Smooth muscle cell (in vitro differentiated cells): ENCODE measurements around the gene MKLN1. TPM values are rescaled to one million over a fixed set of nuclear protein-coding genes. Genes with fewer than 3 reads are reported as not detected.

ENCODE experiments used
- DNase-seq: peaks from one replicate; lab custom pipeline; 2025; ENCODE audit not compliant: unreplicated experiment; lab: John Stamatoyannopoulos, UW
- H2AFZ ChIP-seq: fragments of 200-600 bp; sonication (generic); 2 replicates; pipeline ENCODE4 v1.6.0; 2016; ENCODE audit warnings: antibody characterized with exemption, low read depth, mild to moderate bottlenecking
- H3F3A ChIP-seq: fragments of 200-600 bp; sonication (generic); 2 replicates; pipeline ENCODE4 v1.6.0; 2017; ENCODE audit warnings: antibody characterized with exemption, low read depth
- H3K27ac ChIP-seq: fragments of 200-600 bp; sonication (generic); 2 replicates; pipeline ENCODE4 v1.5.1; 2016; ENCODE audit warnings: low read depth, mild to moderate bottlenecking
- H3K27me3 ChIP-seq: fragments of 200-600 bp; sonication (generic); 2 replicates; pipeline ENCODE4 v1.6.1; 2016; ENCODE audit warnings: low read depth, mild to moderate bottlenecking
- H3K36me3 ChIP-seq: fragments of 200-600 bp; sonication (generic); 2 replicates; pipeline ENCODE4 v1.5.1; 2016; ENCODE audit warnings: low read depth
- H3K4me1 ChIP-seq: fragments of 200-600 bp; sonication (generic); 2 replicates; pipeline ENCODE4 v1.5.1; 2016; ENCODE audit warnings: low read depth
- H3K4me2 ChIP-seq: fragments of 200-600 bp; sonication (generic); 2 replicates; pipeline ENCODE4 v1.6.0; 2016; ENCODE audit warnings: mild to moderate bottlenecking
- H3K4me3 ChIP-seq: fragments of 200-600 bp; sonication (generic); 2 replicates; pipeline ENCODE4 v1.5.1; 2016; ENCODE audit warnings: mild to moderate bottlenecking
- H3K79me2 ChIP-seq: fragments of 200-600 bp; sonication (generic); 2 replicates; pipeline ENCODE4 v1.6.0; 2016; ENCODE audit warnings: low read depth, mild to moderate bottlenecking
- H3K9ac ChIP-seq: fragments of 200-600 bp; sonication (generic); 2 replicates; pipeline ENCODE4 v1.6.0; 2016; ENCODE audit warnings: low read depth
- H3K9me3 ChIP-seq: fragments of 200-600 bp; sonication (generic); replicated peaks from 2 replicates; pipeline ENCODE4 v1.5.1; 2016; ENCODE audit warnings: low read depth
- H4K20me1 ChIP-seq: fragments of 200-600 bp; sonication (generic); 2 replicates; pipeline ENCODE4 v1.6.0; 2016; ENCODE audit warnings: low read depth
- CTCF ChIP-seq: fragments of 200-600 bp; sonication (generic); IDR thresholded peaks from 2 replicates; pipeline ENCODE4 v1.5.1; 2017; ENCODE audit warnings: borderline replicate concordance, mild to moderate bottlenecking, antibody characterized with exemption; ENCODE audit not compliant: insufficient read depth, poor library complexity, severe bottlenecking
- WGBS: methylation state at CpG from one replicate; pipeline ENCODE4 v1.1.7; 2016; ENCODE audit warnings: low lambda C conversion rate; 5-methylcytosine and 5-hydroxymethylcytosine counted together
- polyA plus RNA-seq: library from polyadenylated mRNA; unstranded; fragments of >200 nt; fragmentation: Nextera tagmentation; extraction: Ambion mirVana; gene quantifications from 2 replicates; pipeline ENCODE4 v1.2.1, GENCODE V29; 2016
- total RNA-seq: library from RNA; depleted of rRNA; stranded (reverse); fragments of >200 nt; gene quantifications from 2 replicates; pipeline ENCODE4 v1.2.3, GENCODE V29; 2014

The MKLN1 gene
- total and polyA plus RNA-seq, 2 experiments from 2014 or later = 26.3 to 45.3 TPM

GRCh38 chr7:131488361-131488760 is 160.7 kb downstream of the MKLN1 start:
- Histone ChIP-seq H3K9me3 (no peaks in the 10 kb centered on the region), H3F3A (no peaks in the 10 kb centered on the region), H3K9ac (no peak overlapping the region), H3K4me3 (no peak overlapping the region), H3K27me3 (no peaks in the 10 kb centered on the region), H2AFZ (no peak overlapping the region), H3K79me2 (no peaks in the 10 kb centered on the region), H4K20me1 (no peaks in the 10 kb centered on the region), H3K4me2 (no peak overlapping the region), H3K27ac (no peak overlapping the region), H3K36me3 (no peaks in the 10 kb centered on the region), H3K4me1 (no peaks in the 10 kb centered on the region)
- DNase-seq = no peak
- TF ChIP-seq CTCF = peak; percentile 37
- WGBS = 90% methylated on average over 2 of the region's 2 CpGs

- no peaks in the 10 kb centered on the region for H3F3A ChIP-seq
- WGBS = 78% methylated on average over 1 of the region's 1 CpG
- no peaks in the 10 kb centered on the region for H3K79me2 ChIP-seq
- H3K27me3 ChIP-seq = no peaks in the 10 kb centered on the region
- DNase-seq = no peak
- no peak overlapping the region for H3K27ac ChIP-seq
- H2AFZ ChIP-seq = no peak overlapping the region
- H3K36me3 ChIP-seq = no peaks in the 10 kb centered on the region
- no peaks in the 10 kb centered on the region for H4K20me1 ChIP-seq
- no peak for TF ChIP-seq CTCF
- H3K9me3 ChIP-seq = no peaks in the 10 kb centered on the region
- H3K9ac ChIP-seq = no peak overlapping the region
- H3K4me2 ChIP-seq = no peak overlapping the region
- H3K4me3 ChIP-seq = no peak overlapping the region
- H3K4me1 ChIP-seq = no peaks in the 10 kb centered on the region
Observed at GRCh38 chr7:131489196-131489595, 161.5 kb downstream of the MKLN1 start.

- no peaks in the 10 kb centered on the region for H3K4me1 ChIP-seq
- no peak overlapping the region for H2AFZ ChIP-seq
- H3K4me2 ChIP-seq = no peak overlapping the region
- no peaks in the 10 kb centered on the region for H3K79me2 ChIP-seq
- DNase-seq = no peak
- no peak overlapping the region for H3K9ac ChIP-seq
- WGBS = 95% methylated on average over 4 of the region's 4 CpGs
- H3K4me3 ChIP-seq = no peak overlapping the region
- H3F3A ChIP-seq = no peaks in the 10 kb centered on the region
- TF ChIP-seq CTCF = no peak
- no peak overlapping the region for H3K27ac ChIP-seq
- H3K36me3 ChIP-seq = no peaks in the 10 kb centered on the region
- H3K27me3 ChIP-seq = no peaks in the 10 kb centered on the region
- H3K9me3 ChIP-seq = no peaks in the 10 kb centered on the region
- no peaks in the 10 kb centered on the region for H4K20me1 ChIP-seq
Observed at GRCh38 chr7:131489881-131490280, 162.2 kb downstream of the MKLN1 start.

GRCh38 chr7:131493081-131493480 is 165.4 kb downstream of the MKLN1 start:
- Histone ChIP-seq H3K9me3 (no peaks in the 10 kb centered on the region), H3K4me3 (no peak overlapping the region), H3K36me3 (no peaks in the 10 kb centered on the region), H3K4me1 (no peaks in the 10 kb centered on the region), H2AFZ (no peak overlapping the region), H3K4me2 (no peak overlapping the region), H3K79me2 (no peaks in the 10 kb centered on the region), H3K9ac (no peak overlapping the region), H3K27ac (peak overlapping the region; percentile 43), H3F3A (no peaks in the 10 kb centered on the region), H3K27me3 (no peaks in the 10 kb centered on the region), H4K20me1 (no peaks in the 10 kb centered on the region)
- no peak for TF ChIP-seq CTCF
- 87% methylated on average over 2 of the region's 2 CpGs for WGBS
- no peak for DNase-seq
